A549 (cell line): ENCODE data around the gene KCNV2. TPM values are rescaled to one million over a fixed set of nuclear protein-coding genes. Genes with fewer than 3 reads are reported as not detected.

ENCODE experiments used
- ATAC-seq, 2 experiments: fragments of 200-7000 bp in 1 of 2; fragments of >200 bp in 1 of 2; cut with Nextera tagmentation in 1 of 2; cut with Tn5 transposase in 1 of 2; 3 replicates each; pipeline versions ENCODE4 v1.8.0 to v1.9.1; 2018 to 2020; ENCODE audit warnings: mild to moderate bottlenecking in 1 of 2, moderate library complexity in 1 of 2
- CTCF ChIA-PET: fragments of 300-600 bp; sonication (Branson Sonifier 250); formaldehyde crosslinking; extraction: SDS; loops from one replicate; lab custom pipeline; 2021; ENCODE audit warnings: antibody characterized with exemption, inconsistent platforms; lab: Yijun Ruan, JAX
- POLR2A ChIA-PET: fragments of 350-600 bp; formaldehyde crosslinking; extraction: SDS; loops from one replicate; lab custom pipeline; 2021; ENCODE audit warnings: antibody characterized with exemption, inconsistent platforms; lab: Yijun Ruan, JAX
- DNase-seq, 2 experiments: peaks; one replicate each; pipeline versions ENCODE4 v3.0.0 to v3.0.0-alpha.2; 2011 to 2016; ENCODE audit warnings: low read depth in 1 of 2, low spot score in 1 of 2
- FAIRE-seq: peaks from 2 replicates; lab custom pipeline; 2011; peaks lifted over from hg19 to GRCh38; lab: Jason Lieb, UNC
- H3K27ac ChIP-seq, 2 experiments: fragments of >200 bp; sonication (Bioruptor Twin); formaldehyde crosslinking; 3 replicates each; pipeline ENCODE4 v1.5.1; 2016 to 2017
- H3K4me1 ChIP-seq: fragments of >200 bp; sonication (Bioruptor Twin); formaldehyde crosslinking; 3 replicates; pipeline ENCODE4 v1.6.1; 2016
- H3K4me2 ChIP-seq: fragments of >200 bp; sonication (Bioruptor Twin); formaldehyde crosslinking; 3 replicates; pipeline ENCODE4 v1.6.1; 2016
- H3K4me3 ChIP-seq: fragments of >200 bp; sonication (Bioruptor Twin); formaldehyde crosslinking; 3 replicates; pipeline ENCODE4 v1.5.1; 2016
- H3K9me3 ChIP-seq: fragments of >200 bp; sonication (Bioruptor Twin); formaldehyde crosslinking; 3 replicates; pipeline ENCODE4 v1.6.1; 2016
- ATOH8 ChIP-seq: fragments of 250-450 bp; sonication (Bioruptor Pico); IDR thresholded peaks from 2 replicates; pipeline ENCODE4 v1.5.0; 2020; ENCODE audit warnings: low read depth, mild to moderate bottlenecking, moderate library complexity
- BCL3 ChIP-seq: fragments of >200 bp; sonication (Bioruptor Twin); formaldehyde crosslinking; IDR thresholded peaks from 3 replicates; pipeline ENCODE4 v1.6.1; 2016
- CHD2 ChIP-seq: fragments of 150-350 bp; IDR thresholded peaks from 2 replicates; pipeline ENCODE4 v1.6.1; 2014; ENCODE audit warnings: low read length; ENCODE audit not compliant: partially characterized antibody
- EHMT2 ChIP-seq: fragments of 200-600 bp; sonication (generic); IDR thresholded peaks from 2 replicates; pipeline ENCODE4 v1.6.1; 2016; ENCODE audit warnings: antibody characterized with exemption, low read depth, mild to moderate bottlenecking, moderate library complexity
- ESRRA ChIP-seq: fragments of 150-350 bp; IDR thresholded peaks from 2 replicates; pipeline ENCODE4 v1.6.1; 2014; ENCODE audit warnings: mild to moderate bottlenecking, low read length, borderline replicate concordance
- FOSB ChIP-seq: fragments of 250-450 bp; sonication (Bioruptor Pico); IDR thresholded peaks from 2 replicates; pipeline ENCODE4 v1.5.0; 2020; ENCODE audit warnings: mild to moderate bottlenecking, moderate library complexity
- GATA3 ChIP-seq: IDR thresholded peaks from 2 replicates; pipeline ENCODE4 v1.6.1; 2012; ENCODE audit warnings: borderline replicate concordance
- HEYL ChIP-seq: fragments of 250-450 bp; sonication (Bioruptor Pico); IDR thresholded peaks from 2 replicates; pipeline ENCODE4 v1.8.0; 2021; ENCODE audit warnings: mild to moderate bottlenecking, moderate library complexity
- HOXB13 ChIP-seq: fragments of 250-450 bp; sonication (Bioruptor Pico); IDR thresholded peaks from 2 replicates; pipeline ENCODE4 v1.5.0; 2020; ENCODE audit warnings: low read depth, mild to moderate bottlenecking, moderate library complexity
- HOXB5 ChIP-seq: fragments of 250-450 bp; sonication (Bioruptor Pico); IDR thresholded peaks from 2 replicates; pipeline ENCODE4 v1.5.0; 2020; ENCODE audit warnings: mild to moderate bottlenecking, moderate library complexity
- JUNB ChIP-seq: fragments of >200 bp; sonication (Bioruptor Twin); formaldehyde crosslinking; IDR thresholded peaks from 2 replicates; pipeline ENCODE4 v1.6.1; 2016
- MAFK ChIP-seq: fragments of 450-650 bp; IDR thresholded peaks from 2 replicates; pipeline ENCODE4 v1.6.1; 2014; ENCODE audit not compliant: partially characterized antibody
- MAZ ChIP-seq: fragments of 150-350 bp; IDR thresholded peaks from 2 replicates; pipeline ENCODE4 v1.6.1; 2014; ENCODE audit warnings: antibody characterized with exemption, low read depth, low read length, borderline replicate concordance
- MYC ChIP-seq: IDR thresholded peaks from 2 replicates; pipeline ENCODE4 v1.6.1; 2012; ENCODE audit warnings: mild to moderate bottlenecking, inconsistent platforms, low read length, improper control_type of control experiment, borderline replicate concordance
- PHF8 ChIP-seq: fragments of 200-600 bp; sonication (generic); IDR thresholded peaks from 2 replicates; pipeline ENCODE4 v1.6.1; 2016; ENCODE audit warnings: low read depth, mild to moderate bottlenecking, antibody characterized with exemption, moderate library complexity, borderline replicate concordance
- POLR2A ChIP-seq: IDR thresholded peaks from 2 replicates; pipeline ENCODE4 v1.6.1; 2012; ENCODE audit warnings: mild to moderate bottlenecking, low read length
- RAD21 ChIP-seq, 2 experiments: fragments of >200 bp in 1 of 2; sonication (Bioruptor Twin) in 1 of 2; formaldehyde crosslinking in 1 of 2; IDR thresholded peaks in 1 of 2; conservative IDR thresholded peaks in 1 of 2; 2 replicates in 1 of 2; 3 replicates in 1 of 2; pipeline ENCODE4 v1.6.1; 2012 to 2018; ENCODE audit warnings: inconsistent platforms in 1 of 2
- REST ChIP-seq: fragments of 200-600 bp; sonication (generic); IDR thresholded peaks from 2 replicates; pipeline ENCODE4 v1.6.1; 2016; ENCODE audit warnings: antibody characterized with exemption, mild to moderate bottlenecking, moderate library complexity
- TFCP2L1 ChIP-seq: fragments of 250-450 bp; sonication (Bioruptor Pico); IDR thresholded peaks from 2 replicates; pipeline ENCODE4 v1.5.0; 2021; ENCODE audit warnings: mild to moderate bottlenecking
- ZNF302 ChIP-seq: fragments of 250-450 bp; sonication (Bioruptor Pico); IDR thresholded peaks from 2 replicates; pipeline ENCODE4 v1.9.0; 2021; ENCODE audit warnings: inconsistent platforms, mild to moderate bottlenecking, moderate library complexity
- WGBS: methylation state at CpG from one replicate; pipeline ENCODE4 v1.1.6; 2017; ENCODE audit errors: missing lambda C conversion rate; 5-methylcytosine and 5-hydroxymethylcytosine counted together
- polyA plus RNA-seq, 4 experiments: library from polyadenylated mRNA; depleted of rRNA in 3 of 4; stranded (reverse); fragments of >200 nt; fragmentation: RNase III in 1 of 4; extraction: RNeasy Plus Mini Kit Qiagen cat#74134 plus additional on column Dnase treatment in 1 of 4; gene quantifications; 2 replicates in 3 of 4; 3 replicates in 1 of 4; pipeline ENCODE4 v1.2.3, GENCODE V29; 2011 to 2017
- TF ChIP-seq, protein P1 (sequence below): fragments of >200 bp; sonication (Bioruptor Twin); formaldehyde crosslinking; IDR thresholded peaks from 2 replicates; pipeline ENCODE4 v1.6.1; 2016
- TF ChIP-seq, protein P2 (sequence below): fragments of 250-450 bp; sonication (Bioruptor Pico); IDR thresholded peaks from 2 replicates; pipeline ENCODE4 v1.5.0; 2021; ENCODE audit warnings: mild to moderate bottlenecking, moderate library complexity, borderline replicate concordance

KCNV2 gene
- polyA plus RNA-seq, 2 of the 4 experiments (the other 2 are of a cell fraction), result not detected

DNA sequence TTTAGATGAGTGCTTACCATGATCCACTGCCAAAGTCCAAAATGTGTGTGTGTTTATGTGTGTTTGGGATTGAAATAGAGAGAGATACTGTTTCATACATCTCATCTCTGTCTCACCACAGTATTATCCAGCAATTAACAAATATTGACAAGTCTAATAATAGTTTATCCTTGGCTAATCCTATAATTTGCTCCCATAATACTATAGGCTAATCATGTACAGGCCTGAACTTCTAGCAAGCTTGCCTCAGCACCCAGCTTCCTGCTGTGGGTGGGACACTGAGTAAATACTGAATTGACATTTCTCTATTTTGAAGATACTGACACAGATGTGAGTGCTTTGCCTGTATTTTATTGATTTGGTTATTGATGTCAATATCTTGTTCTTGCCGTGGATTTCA lies 35.3 kb upstream of the KCNV2 start:
- POLR2A ChIA-PET, result no interaction called here
- no peak overlapping the region for H3K4me3 ChIP-seq
- no peak overlapping the region for H3K4me2 ChIP-seq
- no peaks in the 10 kb centered on the region for H3K9me3 ChIP-seq
- CTCF ChIA-PET, result no interaction called here
- 72% methylated on average over 1 of the region's 1 CpG for WGBS
- ATAC-seq (no peak), FAIRE-seq (no peak), DNase-seq (no peak)
- no peak overlapping the region for H3K27ac ChIP-seq
- TF ChIP-seq MAZ, result no peak
- TF ChIP-seq HOXB13, result no peak
- no peak for TF ChIP-seq ESRRA
- no peak for TF ChIP-seq EHMT2
- TF ChIP-seq ATOH8, result no peak
- TF ChIP-seq JUNB, result no peak
- no peak for TF ChIP-seq ZNF302
- no peak for TF ChIP-seq HOXB5 (CRISPR knock-in tag)
- no peak for TF ChIP-seq HEYL (CRISPR knock-in tag)
- no peak for TF ChIP-seq POLR2A
- TF ChIP-seq MYC, result no peak
- H3K4me1 ChIP-seq, result peaks cover 11% of the 10 kb centered on the region; the same call in 2 of the 3 replicates

- ChIA-PET POLR2A (no interaction called here), CTCF (interaction anchor here (1.0 kb wide), 1 partner anchor 10 kb away, joined by 3 read pairs; no protein-coding TSS in a partner anchor)
- DNase-seq (no peak), ATAC-seq (no peak), FAIRE-seq (no peak)
- no peak overlapping the region for H3K4me3 ChIP-seq
- H3K9me3 ChIP-seq, result no peaks in the 10 kb centered on the region
- TF ChIP-seq GATA3 (no peak), RAD21 (conservative IDR thresholded peaks at IDR 0.05 in 1 of 2, IDR thresholded peaks at IDR 0.05 in 1 of 2) (no peak), PHF8 (no peak), FOSB (no peak), BCL3 (no peak), ZNF302 (no peak), CHD2 (no peak), JUNB (no peak), MAFK (no peak), TFCP2L1 (CRISPR knock-in tag) (no peak), ATOH8 (no peak), REST (no peak)
- TF ChIP-seq, protein P1, sequence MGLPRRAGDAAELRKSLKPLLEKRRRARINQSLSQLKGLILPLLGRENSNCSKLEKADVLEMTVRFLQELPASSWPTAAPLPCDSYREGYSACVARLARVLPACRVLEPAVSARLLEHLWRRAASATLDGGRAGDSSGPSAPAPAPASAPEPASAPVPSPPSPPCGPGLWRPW, result no peak
- TF ChIP-seq, protein P2, sequence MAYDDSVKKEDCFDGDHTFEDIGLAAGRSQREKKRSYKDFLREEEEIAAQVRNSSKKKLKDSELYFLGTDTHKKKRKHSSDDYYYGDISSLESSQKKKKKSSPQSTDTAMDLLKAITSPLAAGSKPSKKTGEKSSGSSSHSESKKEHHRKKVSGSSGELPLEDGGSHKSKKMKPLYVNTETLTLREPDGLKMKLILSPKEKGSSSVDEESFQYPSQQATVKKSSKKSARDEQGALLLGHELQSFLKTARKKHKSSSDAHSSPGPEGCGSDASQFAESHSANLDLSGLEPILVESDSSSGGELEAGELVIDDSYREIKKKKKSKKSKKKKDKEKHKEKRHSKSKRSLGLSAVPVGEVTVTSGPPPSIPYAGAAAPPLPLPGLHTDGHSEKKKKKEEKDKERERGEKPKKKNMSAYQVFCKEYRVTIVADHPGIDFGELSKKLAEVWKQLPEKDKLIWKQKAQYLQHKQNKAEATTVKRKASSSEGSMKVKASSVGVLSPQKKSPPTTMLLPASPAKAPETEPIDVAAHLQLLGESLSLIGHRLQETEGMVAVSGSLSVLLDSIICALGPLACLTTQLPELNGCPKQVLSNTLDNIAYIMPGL (CRISPR knock-in tag), result no peak
- no peaks in the 10 kb centered on the region for H3K4me1 ChIP-seq
- no peak overlapping the region for H3K27ac ChIP-seq
- H3K4me2 ChIP-seq, result no peak overlapping the region
- WGBS, result 84% methylated on average over 4 of the region's 4 CpGs
Observed at GRCh38 chr9:2686911-2687310, 30.4 kb upstream of the KCNV2 start.
